Measurements from ENCODE around the gene MORN5. TPM values are rescaled to one million over a fixed set of nuclear protein-coding genes. Genes with fewer than 3 reads are reported as not detected.

Gene MORN5
- total RNA-seq, 6 experiments from 2014 or later, result not detected

DNA sequence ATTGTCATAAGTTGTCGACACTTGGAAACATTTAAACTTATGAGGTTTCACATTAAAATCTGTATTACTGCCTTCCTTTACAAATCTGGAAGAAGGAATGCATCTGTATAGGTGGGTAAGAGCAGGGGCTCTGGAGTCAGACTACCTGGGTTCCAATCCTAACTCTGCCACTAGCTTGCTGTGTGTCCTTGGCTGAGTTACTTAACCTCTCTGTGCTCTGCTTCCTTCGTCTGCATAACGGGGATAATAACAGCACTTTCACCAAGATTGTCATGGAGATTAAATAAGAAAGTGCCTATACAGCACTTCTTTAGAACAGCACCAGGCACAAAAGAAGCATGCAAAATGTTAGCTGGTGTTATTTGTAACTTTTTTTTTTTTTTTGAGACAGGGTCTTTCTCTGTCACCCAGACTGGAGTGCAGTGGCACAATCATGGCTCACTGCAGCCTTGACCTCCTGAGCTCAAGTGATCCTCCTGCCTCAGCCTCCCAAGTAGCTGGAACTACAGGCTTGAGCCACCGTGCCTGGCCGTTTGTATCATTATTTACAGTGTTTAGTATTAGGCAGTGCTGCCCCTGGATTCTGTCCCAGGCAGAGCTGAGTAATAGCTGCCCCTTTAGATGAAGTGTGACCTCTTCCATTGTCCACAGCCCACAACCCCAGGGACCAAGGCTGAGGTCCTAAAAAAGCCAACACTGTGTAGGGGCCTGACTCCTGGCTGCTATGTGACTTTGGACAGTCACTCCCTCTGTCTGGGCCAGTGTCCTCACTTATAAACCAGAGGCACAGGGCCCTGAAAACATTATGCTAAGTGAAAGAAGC lies 41.2 kb upstream of the MORN5 start:
- WGBS (ENCODE audit: insufficient coverage, low coverage, low lambda C conversion rate, missing lambda C conversion rate), result 57% methylated on average over 5 of the region's 5 CpGs
- DNase-seq (no peak), ATAC-seq (no peak)
- H3K4me1 ChIP-seq, result no peaks in the 10 kb centered on the region
- no peaks in the 10 kb centered on the region for H3K9me3 ChIP-seq
- no peaks in the 10 kb centered on the region for H3K36me3 ChIP-seq
- no peak overlapping the region for H3K27ac ChIP-seq
- intact Hi-C loops (cut with DNase I), result no loop called here
- no peaks in the 10 kb centered on the region for H3K27me3 ChIP-seq
- H3K4me3 ChIP-seq, result no peak overlapping the region
- TF ChIP-seq, protein P1, sequence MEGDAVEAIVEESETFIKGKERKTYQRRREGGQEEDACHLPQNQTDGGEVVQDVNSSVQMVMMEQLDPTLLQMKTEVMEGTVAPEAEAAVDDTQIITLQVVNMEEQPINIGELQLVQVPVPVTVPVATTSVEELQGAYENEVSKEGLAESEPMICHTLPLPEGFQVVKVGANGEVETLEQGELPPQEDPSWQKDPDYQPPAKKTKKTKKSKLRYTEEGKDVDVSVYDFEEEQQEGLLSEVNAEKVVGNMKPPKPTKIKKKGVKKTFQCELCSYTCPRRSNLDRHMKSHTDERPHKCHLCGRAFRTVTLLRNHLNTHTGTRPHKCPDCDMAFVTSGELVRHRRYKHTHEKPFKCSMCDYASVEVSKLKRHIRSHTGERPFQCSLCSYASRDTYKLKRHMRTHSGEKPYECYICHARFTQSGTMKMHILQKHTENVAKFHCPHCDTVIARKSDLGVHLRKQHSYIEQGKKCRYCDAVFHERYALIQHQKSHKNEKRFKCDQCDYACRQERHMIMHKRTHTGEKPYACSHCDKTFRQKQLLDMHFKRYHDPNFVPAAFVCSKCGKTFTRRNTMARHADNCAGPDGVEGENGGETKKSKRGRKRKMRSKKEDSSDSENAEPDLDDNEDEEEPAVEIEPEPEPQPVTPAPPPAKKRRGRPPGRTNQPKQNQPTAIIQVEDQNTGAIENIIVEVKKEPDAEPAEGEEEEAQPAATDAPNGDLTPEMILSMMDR (IDR thresholded peaks at IDR 0.05), result no peak
- TF ChIP-seq POLR2A (IDR thresholded peaks at IDR 0.05), result no peak

DNA sequence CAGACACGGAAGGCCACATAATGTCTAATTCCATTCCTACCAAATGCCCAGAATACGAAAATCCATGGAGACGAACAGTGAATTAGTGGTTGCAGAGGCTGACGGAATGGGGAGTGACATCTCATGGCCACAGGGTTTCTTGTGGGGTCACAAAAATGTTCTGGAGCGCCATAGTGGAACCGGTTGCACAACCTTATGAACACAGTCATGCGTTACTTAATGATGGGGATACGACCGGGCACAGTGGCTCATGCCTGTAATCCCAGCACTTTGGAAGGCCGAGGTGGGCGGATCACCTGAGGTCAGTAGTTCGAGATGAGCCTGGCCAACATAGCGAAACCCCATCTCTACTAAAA lies 40.6 kb upstream of the MORN5 start:
- intact Hi-C loops (cut with DNase I), result no loop called here
- ATAC-seq (no peak), DNase-seq (no peak)
- no peak for TF ChIP-seq POLR2A (IDR thresholded peaks at IDR 0.05)
- TF ChIP-seq, protein P1 (IDR thresholded peaks at IDR 0.05), result no peak
- H3K27ac ChIP-seq, result no peak overlapping the region
- no peaks in the 10 kb centered on the region for H3K4me1 ChIP-seq
- no peak overlapping the region for H3K4me3 ChIP-seq
- no peaks in the 10 kb centered on the region for H3K27me3 ChIP-seq
- WGBS (ENCODE audit: insufficient coverage, low coverage, low lambda C conversion rate, missing lambda C conversion rate), result 65% methylated on average over 4 of the region's 13 CpGs
- H3K36me3 ChIP-seq, result no peaks in the 10 kb centered on the region
- H3K9me3 ChIP-seq, result no peaks in the 10 kb centered on the region

DNA sequence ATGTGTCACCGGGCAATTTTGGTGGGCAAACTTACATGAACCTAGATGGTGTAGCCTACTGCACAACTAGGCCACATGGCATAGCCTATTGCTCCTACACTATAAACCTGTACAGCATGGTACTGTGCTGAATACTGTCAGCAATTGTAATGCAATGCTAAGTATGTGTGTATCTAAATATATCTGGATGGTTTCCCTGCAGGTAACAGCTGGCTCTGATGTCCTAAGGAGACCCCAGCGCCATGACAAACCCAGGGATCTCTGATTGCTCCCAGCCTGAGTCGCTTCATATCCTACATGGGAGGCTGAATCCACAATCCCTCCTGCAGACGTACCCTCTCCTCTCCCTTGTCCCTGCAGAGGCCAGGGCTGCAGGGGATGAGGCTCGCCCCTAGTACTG lies 40.0 kb upstream of the MORN5 start:
- 81% methylated on average over 3 of the region's 5 CpGs for WGBS (ENCODE audit: insufficient coverage, low coverage, low lambda C conversion rate, missing lambda C conversion rate)
- Histone ChIP-seq H3K4me1 (no peaks in the 10 kb centered on the region), H3K9me3 (no peaks in the 10 kb centered on the region), H3K36me3 (no peaks in the 10 kb centered on the region), H3K27me3 (no peaks in the 10 kb centered on the region), H3K4me3 (no peak overlapping the region), H3K27ac (no peak overlapping the region)
- intact Hi-C loops (cut with DNase I), result loop anchor here in 1 of 2 donors (10.0 kb wide), 1 partner anchor 335 kb away; no protein-coding TSS in a partner anchor
- DNase-seq (no peak), ATAC-seq (no peak)
- TF ChIP-seq, protein P1 (IDR thresholded peaks at IDR 0.05), result no peak
- no peak for TF ChIP-seq POLR2A (IDR thresholded peaks at IDR 0.05)

DNA sequence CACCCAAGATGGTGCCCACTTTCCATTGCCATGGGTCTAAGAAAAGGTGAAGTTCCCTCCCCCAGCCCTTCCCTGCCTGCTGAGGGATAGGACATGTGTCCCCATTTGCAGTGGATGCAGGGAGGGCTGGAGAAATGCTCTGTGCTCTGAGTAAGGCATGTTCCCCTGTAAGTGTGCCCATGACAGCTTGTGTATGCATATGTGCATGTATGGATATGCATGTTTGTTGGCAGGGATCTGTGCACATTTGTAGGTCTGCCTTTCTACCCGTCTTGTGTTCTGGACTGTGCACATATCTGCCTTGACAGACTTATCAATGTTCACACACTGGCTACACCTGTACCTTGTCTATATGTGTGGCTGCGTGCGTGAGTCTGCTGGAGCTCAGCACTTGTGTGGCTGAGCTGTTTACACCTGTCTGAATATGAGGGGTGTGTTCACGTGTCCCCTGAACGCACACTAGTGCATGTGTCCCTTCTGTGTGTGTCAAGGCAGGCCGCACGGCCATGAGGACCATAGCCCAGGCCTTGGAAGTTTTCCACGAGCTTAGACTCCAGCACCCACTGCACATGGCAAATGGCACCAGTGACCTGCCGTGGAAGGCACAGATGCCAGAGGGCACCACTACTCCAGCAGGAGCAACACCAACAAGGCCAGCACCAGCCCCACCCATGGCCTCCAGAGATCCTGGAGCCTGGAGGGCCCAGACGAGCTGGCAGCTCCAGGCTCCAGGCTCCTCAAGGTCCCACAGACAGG lies 39.2 kb upstream of the MORN5 start:
- DNase-seq (no peak), ATAC-seq (no peak)
- Histone ChIP-seq H3K27me3 (no peaks in the 10 kb centered on the region), H3K27ac (no peak overlapping the region), H3K4me3 (no peak overlapping the region), H3K36me3 (no peaks in the 10 kb centered on the region), H3K4me1 (no peaks in the 10 kb centered on the region), H3K9me3 (no peaks in the 10 kb centered on the region)
- 94% methylated on average over 3 of the region's 10 CpGs for WGBS (ENCODE audit: insufficient coverage, low coverage, low lambda C conversion rate, missing lambda C conversion rate)
- TF ChIP-seq POLR2A (IDR thresholded peaks at IDR 0.05), result no peak
- TF ChIP-seq, protein P1 (IDR thresholded peaks at IDR 0.05), result no peak
- intact Hi-C loops (cut with DNase I), result loop anchor here in 1 of 2 donors (10.0 kb wide), 1 partner anchor 334 kb away; no protein-coding TSS in a partner anchor
